Measurements from ENCODE around the gene ARHGAP6. TPM values are rescaled to one million over a fixed set of nuclear protein-coding genes. Genes with fewer than 3 reads are reported as not detected.
A peak's percentile ranks its signal among the peaks of the same experiment; 100 is the strongest.

Gene ARHGAP6
- total and polyA plus RNA-seq, 2 experiments from 2014 or later, result 0.26 to 0.59 TPM

DNA sequence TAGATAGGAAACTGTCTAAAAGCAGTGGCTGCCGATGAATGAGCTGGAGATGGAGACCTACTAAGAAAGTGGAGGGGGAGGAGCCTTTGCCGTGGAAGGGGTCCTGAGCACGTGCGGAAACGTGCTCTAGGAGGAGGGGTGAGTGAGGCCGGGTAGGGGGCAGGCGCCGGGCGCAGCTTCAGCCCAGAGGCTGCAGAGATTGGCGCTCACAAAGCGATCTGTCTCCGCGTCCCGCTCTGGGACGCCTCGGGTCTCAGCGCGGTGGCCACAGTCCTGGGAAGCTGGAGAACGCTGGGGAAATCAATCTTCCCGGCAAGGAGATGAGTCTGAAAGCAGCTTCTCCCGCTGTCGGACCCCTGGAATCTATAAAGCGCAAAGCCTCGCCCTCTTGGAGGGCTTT is 444 bp upstream of the ARHGAP6 start:
- no peaks in the 10 kb centered on the region for H3K79me2 ChIP-seq (replicated peaks; ENCODE audit: insufficient read depth)
- Mint-ChIP-seq H3K4me1 (peaks cover 9% of the 10 kb centered on the region), H3K4me3 (peak overlapping the region; percentile 77), H3K36me3 (ENCODE audit: low read depth) (no peaks in the 10 kb centered on the region), H3K27me3 (ENCODE audit: insufficient read depth, low read depth, poor library complexity) (peaks cover 48% of the 10 kb centered on the region), H3K27ac (no peak overlapping the region), H3K9me3 (no peaks in the 10 kb centered on the region; the same call in 2 of the 3 replicates)
- H3K4me2 ChIP-seq, result peak overlapping the region; percentile 77
- no peaks in the 10 kb centered on the region for H4K20me1 ChIP-seq (replicated peaks; ENCODE audit: insufficient read depth)
- no peaks in the 10 kb centered on the region for H3F3A ChIP-seq (replicated peaks; ENCODE audit: low read depth)
- no peaks in the 10 kb centered on the region for H3K4me1 ChIP-seq (ENCODE audit: insufficient read depth)
- ATAC-seq (peak; percentile 52), DNase-seq (ENCODE audit: low spot score) (peak; percentile 44)
- H3K27me3 ChIP-seq (ENCODE audit: insufficient read depth), result peaks cover 89% of the 10 kb centered on the region
- no peaks in the 10 kb centered on the region for H3K9me2 ChIP-seq (ENCODE audit: insufficient read depth)
- TF ChIP-seq, protein P1, sequence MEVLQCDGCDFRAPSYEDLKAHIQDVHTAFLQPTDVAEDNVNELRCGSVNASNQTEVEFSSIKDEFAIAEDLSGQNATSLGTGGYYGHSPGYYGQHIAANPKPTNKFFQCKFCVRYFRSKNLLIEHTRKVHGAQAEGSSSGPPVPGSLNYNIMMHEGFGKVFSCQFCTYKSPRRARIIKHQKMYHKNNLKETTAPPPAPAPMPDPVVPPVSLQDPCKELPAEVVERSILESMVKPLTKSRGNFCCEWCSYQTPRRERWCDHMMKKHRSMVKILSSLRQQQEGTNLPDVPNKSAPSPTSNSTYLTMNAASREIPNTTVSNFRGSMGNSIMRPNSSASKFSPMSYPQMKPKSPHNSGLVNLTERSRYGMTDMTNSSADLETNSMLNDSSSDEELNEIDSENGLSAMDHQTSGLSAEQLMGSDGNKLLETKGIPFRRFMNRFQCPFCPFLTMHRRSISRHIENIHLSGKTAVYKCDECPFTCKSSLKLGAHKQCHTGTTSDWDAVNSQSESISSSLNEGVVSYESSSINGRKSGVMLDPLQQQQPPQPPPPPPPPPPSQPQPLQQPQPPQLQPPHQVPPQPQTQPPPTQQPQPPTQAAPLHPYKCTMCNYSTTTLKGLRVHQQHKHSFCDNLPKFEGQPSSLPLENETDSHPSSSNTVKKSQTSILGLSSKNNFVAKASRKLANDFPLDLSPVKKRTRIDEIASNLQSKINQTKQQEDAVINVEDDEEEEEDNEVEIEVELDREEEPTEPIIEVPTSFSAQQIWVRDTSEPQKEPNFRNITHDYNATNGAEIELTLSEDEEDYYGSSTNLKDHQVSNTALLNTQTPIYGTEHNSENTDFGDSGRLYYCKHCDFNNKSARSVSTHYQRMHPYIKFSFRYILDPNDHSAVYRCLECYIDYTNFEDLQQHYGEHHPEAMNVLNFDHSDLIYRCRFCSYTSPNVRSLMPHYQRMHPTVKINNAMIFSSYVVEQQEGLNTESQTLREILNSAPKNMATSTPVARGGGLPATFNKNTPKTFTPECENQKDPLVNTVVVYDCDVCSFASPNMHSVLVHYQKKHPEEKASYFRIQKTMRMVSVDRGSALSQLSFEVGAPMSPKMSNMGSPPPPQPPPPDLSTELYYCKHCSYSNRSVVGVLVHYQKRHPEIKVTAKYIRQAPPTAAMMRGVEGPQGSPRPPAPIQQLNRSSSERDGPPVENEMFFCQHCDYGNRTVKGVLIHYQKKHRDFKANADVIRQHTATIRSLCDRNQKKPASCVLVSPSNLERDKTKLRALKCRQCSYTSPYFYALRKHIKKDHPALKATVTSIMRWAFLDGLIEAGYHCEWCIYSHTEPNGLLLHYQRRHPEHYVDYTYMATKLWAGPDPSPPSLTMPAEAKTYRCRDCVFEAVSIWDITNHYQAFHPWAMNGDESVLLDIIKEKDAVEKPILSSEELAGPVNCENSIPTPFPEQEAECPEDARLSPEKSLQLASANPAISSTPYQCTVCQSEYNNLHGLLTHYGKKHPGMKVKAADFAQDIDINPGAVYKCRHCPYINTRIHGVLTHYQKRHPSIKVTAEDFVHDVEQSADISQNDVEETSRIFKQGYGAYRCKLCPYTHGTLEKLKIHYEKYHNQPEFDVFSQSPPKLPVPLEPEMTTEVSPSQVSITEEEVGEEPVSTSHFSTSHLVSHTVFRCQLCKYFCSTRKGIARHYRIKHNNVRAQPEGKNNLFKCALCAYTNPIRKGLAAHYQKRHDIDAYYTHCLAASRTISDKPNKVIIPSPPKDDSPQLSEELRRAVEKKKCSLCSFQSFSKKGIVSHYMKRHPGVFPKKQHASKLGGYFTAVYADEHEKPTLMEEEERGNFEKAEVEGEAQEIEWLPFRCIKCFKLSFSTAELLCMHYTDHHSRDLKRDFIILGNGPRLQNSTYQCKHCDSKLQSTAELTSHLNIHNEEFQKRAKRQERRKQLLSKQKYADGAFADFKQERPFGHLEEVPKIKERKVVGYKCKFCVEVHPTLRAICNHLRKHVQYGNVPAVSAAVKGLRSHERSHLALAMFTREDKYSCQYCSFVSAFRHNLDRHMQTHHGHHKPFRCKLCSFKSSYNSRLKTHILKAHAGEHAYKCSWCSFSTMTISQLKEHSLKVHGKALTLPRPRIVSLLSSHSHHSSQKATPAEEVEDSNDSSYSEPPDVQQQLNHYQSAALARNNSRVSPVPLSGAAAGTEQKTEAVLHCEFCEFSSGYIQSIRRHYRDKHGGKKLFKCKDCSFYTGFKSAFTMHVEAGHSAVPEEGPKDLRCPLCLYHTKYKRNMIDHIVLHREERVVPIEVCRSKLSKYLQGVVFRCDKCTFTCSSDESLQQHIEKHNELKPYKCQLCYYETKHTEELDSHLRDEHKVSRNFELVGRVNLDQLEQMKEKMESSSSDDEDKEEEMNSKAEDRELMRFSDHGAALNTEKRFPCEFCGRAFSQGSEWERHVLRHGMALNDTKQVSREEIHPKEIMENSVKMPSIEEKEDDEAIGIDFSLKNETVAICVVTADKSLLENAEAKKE (CRISPR knock-in tag; IDR thresholded peaks at IDR 0.05), result no peak
- TF ChIP-seq STAT1 (IDR thresholded peaks at IDR 0.05; ENCODE audit: unreplicated experiment) (no peak), CREB1 (CRISPR knock-in tag; IDR thresholded peaks at IDR 0.05; ENCODE audit: low read depth) (no peak), EZH2 (IDR thresholded peaks at IDR 0.05; ENCODE audit: low read depth, unreplicated experiment) (no peak), POLR2AphosphoS5 (IDR thresholded peaks at IDR 0.05; ENCODE audit: low read depth) (no peak), JUNB (IDR thresholded peaks at IDR 0.05; ENCODE audit: unreplicated experiment) (no peak), ZNF114 (CRISPR knock-in tag; IDR thresholded peaks at IDR 0.05) (no peak), NANOG (IDR thresholded peaks at IDR 0.05; ENCODE audit: borderline replicate concordance) (no peak), ZNF331 (CRISPR knock-in tag; IDR thresholded peaks at IDR 0.05; ENCODE audit: low read depth) (no peak), EZH2phosphoT487 (IDR thresholded peaks at IDR 0.05; ENCODE audit: unreplicated experiment) (no peak)
- TF ChIP-seq, protein P2, sequence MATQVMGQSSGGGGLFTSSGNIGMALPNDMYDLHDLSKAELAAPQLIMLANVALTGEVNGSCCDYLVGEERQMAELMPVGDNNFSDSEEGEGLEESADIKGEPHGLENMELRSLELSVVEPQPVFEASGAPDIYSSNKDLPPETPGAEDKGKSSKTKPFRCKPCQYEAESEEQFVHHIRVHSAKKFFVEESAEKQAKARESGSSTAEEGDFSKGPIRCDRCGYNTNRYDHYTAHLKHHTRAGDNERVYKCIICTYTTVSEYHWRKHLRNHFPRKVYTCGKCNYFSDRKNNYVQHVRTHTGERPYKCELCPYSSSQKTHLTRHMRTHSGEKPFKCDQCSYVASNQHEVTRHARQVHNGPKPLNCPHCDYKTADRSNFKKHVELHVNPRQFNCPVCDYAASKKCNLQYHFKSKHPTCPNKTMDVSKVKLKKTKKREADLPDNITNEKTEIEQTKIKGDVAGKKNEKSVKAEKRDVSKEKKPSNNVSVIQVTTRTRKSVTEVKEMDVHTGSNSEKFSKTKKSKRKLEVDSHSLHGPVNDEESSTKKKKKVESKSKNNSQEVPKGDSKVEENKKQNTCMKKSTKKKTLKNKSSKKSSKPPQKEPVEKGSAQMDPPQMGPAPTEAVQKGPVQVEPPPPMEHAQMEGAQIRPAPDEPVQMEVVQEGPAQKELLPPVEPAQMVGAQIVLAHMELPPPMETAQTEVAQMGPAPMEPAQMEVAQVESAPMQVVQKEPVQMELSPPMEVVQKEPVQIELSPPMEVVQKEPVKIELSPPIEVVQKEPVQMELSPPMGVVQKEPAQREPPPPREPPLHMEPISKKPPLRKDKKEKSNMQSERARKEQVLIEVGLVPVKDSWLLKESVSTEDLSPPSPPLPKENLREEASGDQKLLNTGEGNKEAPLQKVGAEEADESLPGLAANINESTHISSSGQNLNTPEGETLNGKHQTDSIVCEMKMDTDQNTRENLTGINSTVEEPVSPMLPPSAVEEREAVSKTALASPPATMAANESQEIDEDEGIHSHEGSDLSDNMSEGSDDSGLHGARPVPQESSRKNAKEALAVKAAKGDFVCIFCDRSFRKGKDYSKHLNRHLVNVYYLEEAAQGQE (IDR thresholded peaks at IDR 0.05; ENCODE audit: unreplicated experiment), result no peak
- TF ChIP-seq, protein P3, sequence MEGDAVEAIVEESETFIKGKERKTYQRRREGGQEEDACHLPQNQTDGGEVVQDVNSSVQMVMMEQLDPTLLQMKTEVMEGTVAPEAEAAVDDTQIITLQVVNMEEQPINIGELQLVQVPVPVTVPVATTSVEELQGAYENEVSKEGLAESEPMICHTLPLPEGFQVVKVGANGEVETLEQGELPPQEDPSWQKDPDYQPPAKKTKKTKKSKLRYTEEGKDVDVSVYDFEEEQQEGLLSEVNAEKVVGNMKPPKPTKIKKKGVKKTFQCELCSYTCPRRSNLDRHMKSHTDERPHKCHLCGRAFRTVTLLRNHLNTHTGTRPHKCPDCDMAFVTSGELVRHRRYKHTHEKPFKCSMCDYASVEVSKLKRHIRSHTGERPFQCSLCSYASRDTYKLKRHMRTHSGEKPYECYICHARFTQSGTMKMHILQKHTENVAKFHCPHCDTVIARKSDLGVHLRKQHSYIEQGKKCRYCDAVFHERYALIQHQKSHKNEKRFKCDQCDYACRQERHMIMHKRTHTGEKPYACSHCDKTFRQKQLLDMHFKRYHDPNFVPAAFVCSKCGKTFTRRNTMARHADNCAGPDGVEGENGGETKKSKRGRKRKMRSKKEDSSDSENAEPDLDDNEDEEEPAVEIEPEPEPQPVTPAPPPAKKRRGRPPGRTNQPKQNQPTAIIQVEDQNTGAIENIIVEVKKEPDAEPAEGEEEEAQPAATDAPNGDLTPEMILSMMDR (conservative IDR thresholded peaks at IDR 0.05; ENCODE audit: low read depth in 2 of 2), result no peak
- TF ChIP-seq, protein P4, sequence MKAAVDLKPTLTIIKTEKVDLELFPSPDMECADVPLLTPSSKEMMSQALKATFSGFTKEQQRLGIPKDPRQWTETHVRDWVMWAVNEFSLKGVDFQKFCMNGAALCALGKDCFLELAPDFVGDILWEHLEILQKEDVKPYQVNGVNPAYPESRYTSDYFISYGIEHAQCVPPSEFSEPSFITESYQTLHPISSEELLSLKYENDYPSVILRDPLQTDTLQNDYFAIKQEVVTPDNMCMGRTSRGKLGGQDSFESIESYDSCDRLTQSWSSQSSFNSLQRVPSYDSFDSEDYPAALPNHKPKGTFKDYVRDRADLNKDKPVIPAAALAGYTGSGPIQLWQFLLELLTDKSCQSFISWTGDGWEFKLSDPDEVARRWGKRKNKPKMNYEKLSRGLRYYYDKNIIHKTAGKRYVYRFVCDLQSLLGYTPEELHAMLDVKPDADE (IDR thresholded peaks at IDR 0.05), result no peak
- peak overlapping the region; percentile 65 for H3K4me3 ChIP-seq
- H2AFZ ChIP-seq, result no peak overlapping the region
- H3K36me3 ChIP-seq (ENCODE audit: insufficient read depth), result no peaks in the 10 kb centered on the region
- no peak overlapping the region for H3K27ac ChIP-seq (ENCODE audit: low read depth)
